Naive B cell (primary cell): ENCODE results near the gene CDX2. TPM values are rescaled to one million over a fixed set of nuclear protein-coding genes. Genes with fewer than 3 reads are reported as not detected.
"Not testable (repeated sequence)": the region's sequence is repeated elsewhere in the genome, so short reads cannot be mapped to it uniquely, and the experiment has no call there.

Experiments
- ATAC-seq, 2 donors: fragments of 150-1000 bp; cut with Tn5 transposase; 2 replicates each; pipeline ENCODE4 v1.10.0; 2021; ENCODE audit warnings: low read depth in 2 of 2, mild to moderate bottlenecking in 2 of 2, moderate library complexity in 2 of 2
- DNase-seq: peaks from one replicate; pipeline ENCODE4 v3.0.0; 2022
- H3K27ac Mint-ChIP-seq, 6 donors: one replicate each; pipeline ENCODE4 v1.8.0; 2020 to 2022; ENCODE audit warnings: mild to moderate bottlenecking in 6 of 6, mixed read lengths in 6 of 6, moderate library complexity in 5 of 6, inconsistent platforms in 2 of 6
- H3K27me3 Mint-ChIP-seq, 3 donors: one replicate each; pipeline ENCODE4 v1.8.0; 2021 to 2022; ENCODE audit warnings: mixed read lengths in 3 of 3, mild to moderate bottlenecking in 1 of 3
- H3K36me3 Mint-ChIP-seq, 2 donors: one replicate each; pipeline ENCODE4 v1.8.0; 2020 to 2022; ENCODE audit warnings: mixed read lengths in 2 of 2, inconsistent platforms in 1 of 2, mild to moderate bottlenecking in 1 of 2
- H3K4me1 Mint-ChIP-seq, 3 donors: one replicate each; pipeline ENCODE4 v1.8.0; 2020 to 2022; ENCODE audit warnings: mixed read lengths in 3 of 3, inconsistent platforms in 1 of 3, mild to moderate bottlenecking in 1 of 3, moderate library complexity in 1 of 3
- H3K4me3 Mint-ChIP-seq, 8 donors: one replicate each; pipeline ENCODE4 v1.8.0; 2020 to 2022; ENCODE audit warnings: mild to moderate bottlenecking in 8 of 8, mixed read lengths in 8 of 8, moderate library complexity in 8 of 8, inconsistent platforms in 2 of 8
- H3K9me3 Mint-ChIP-seq, 7 donors: one replicate each; pipeline ENCODE4 v1.8.0; 2020 to 2022; ENCODE audit warnings: mixed read lengths in 7 of 7, mild to moderate bottlenecking in 5 of 7, inconsistent platforms in 2 of 7, moderate library complexity in 1 of 7
- polyA plus RNA-seq, 6 donors: library from polyadenylated mRNA; unstranded; fragments of 300-500 nt; fragmentation: Illumina TruSeq; gene quantifications; one replicate each; pipeline ENCODE4 v1.2.3, GENCODE V29; 2021; ENCODE audit warnings: low read depth in 6 of 6

The CDX2 gene
- polyA plus RNA-seq, 6 donors from 2014 or later = not detected

DNA sequence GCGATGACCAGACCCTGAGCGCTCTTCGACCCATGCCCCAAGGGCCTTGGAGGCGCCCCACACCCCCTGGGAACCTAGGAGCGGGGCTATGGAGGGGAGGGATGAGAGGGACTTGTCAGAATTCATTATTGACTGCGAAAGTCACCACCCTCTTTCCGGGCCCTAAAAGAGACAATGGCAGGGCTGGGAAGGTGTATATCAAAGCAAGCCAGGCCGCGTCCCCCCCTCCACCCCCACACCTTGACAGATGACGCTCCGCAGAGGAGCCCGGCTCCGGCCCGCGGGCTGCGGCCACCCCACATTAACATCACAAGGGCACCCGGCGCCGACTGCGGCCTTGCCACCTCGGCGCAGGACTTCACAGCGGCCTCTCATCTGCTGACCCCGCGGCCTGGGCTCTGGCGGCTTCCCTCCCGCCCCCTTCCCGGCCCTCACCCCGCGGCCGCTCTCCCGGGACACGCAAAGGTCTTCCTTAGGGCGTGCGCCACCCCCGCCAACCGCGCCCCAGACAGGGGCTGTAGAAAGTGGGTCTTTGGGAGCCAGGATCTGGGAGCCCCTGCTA lies 2.4 kb downstream of the CDX2 start:
- Mint-ChIP-seq H3K27ac (peak overlapping the region in 1 of 6 donors; percentile 86), H3K4me3 (peak overlapping the region; percentile 15 to 87 (median 76)), H3K4me1 (peaks cover 38 to 56% (median 40%) of the 10 kb centered on the region in 3 donors), H3K9me3 (peaks cover 0 to 3% (median 0%) of the 10 kb centered on the region in 7 donors), H3K27me3 (peaks cover 59 to 97% (median 90%) of the 10 kb centered on the region in 3 donors), H3K36me3 (no peaks in the 10 kb centered on the region)
- ATAC-seq = no peak
- DNase-seq = no peak

GRCh38 chr13:27965740-27966640 lies 3.1 kb downstream of the CDX2 start:
- no peak for ATAC-seq
- Mint-ChIP-seq H3K27ac (peak overlapping the region in 1 of 6 donors; percentile 86), H3K27me3 (peaks cover 63 to 97% (median 90%) of the 10 kb centered on the region in 3 donors), H3K9me3 (peaks cover 0 to 1% (median 0%) of the 10 kb centered on the region in 7 donors), H3K4me3 (peak overlapping the region; percentile 35 to 83 (median 67)), H3K36me3 (no peaks in the 10 kb centered on the region), H3K4me1 (peaks cover 38 to 59% (median 47%) of the 10 kb centered on the region in 3 donors)
- no peak for DNase-seq

DNA sequence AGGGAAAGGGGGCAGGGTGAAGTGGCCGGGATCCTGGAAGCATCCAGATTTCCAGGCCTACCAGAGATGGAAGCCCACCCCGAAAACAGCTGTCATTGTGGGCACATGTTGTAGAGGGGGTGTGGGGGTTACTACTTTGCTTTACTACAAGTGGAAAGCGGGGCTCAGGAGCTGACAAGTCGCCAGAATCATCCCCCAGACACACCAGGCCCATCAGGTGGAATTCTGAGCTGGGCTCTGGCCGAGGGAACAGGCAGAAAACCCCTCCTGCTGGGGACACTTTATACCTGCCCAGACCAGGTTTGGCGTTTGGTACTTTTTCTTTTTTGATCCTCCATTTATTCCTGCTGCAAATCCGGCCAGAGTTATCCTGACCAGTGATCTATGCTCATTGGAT lies 3.8 kb downstream of the CDX2 start:
- peaks cover 33 to 56% (median 47%) of the 10 kb centered on the region in 3 donors for H3K4me1 Mint-ChIP-seq
- H3K4me3 Mint-ChIP-seq = peak overlapping the region in 2 of 8 donors; percentile 47 to 83
- peaks cover 0 to 1% (median 0%) of the 10 kb centered on the region in 7 donors for H3K9me3 Mint-ChIP-seq
- DNase-seq (no peak), ATAC-seq (no peak)
- no peaks in the 10 kb centered on the region for H3K36me3 Mint-ChIP-seq
- H3K27me3 Mint-ChIP-seq = peaks cover 63 to 96% (median 85%) of the 10 kb centered on the region in 3 donors
- peak overlapping the region in 1 of 6 donors; percentile 86 for H3K27ac Mint-ChIP-seq

GRCh38 chr13:27964741-27965323 lies 4.3 kb downstream of the CDX2 start:
- Mint-ChIP-seq H3K9me3 (peaks cover 0 to 4% (median 0%) of the 10 kb centered on the region in 7 donors), H3K4me3 (peak overlapping the region in 2 of 8 donors; percentile 22 to 47), H3K36me3 (no peaks in the 10 kb centered on the region), H3K27me3 (peaks cover 63 to 96% (median 85%) of the 10 kb centered on the region in 3 donors), H3K4me1 (peaks cover 35 to 57% (median 50%) of the 10 kb centered on the region in 3 donors), H3K27ac (peak overlapping the region in 1 of 6 donors; percentile 86)
- DNase-seq (no peak), ATAC-seq (no peak)

DNA sequence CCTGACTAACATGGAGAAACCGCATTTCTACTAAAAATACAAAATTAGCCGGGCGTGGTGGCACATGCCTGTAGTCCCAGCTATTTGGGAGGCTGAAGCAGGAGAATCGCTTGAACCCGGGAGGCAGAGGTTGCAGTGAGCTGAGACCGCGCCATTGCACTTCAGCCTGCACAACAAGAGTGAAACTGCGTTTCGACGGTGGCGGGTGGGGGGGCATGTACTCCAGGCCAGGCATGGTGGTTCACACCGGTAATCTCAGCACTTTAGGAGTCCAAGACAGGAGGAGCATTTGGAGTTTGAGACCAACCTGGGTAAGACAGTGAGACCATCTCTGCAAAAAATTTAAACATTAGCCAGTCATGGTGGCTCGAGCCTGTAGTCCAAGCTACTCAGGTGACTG lies 4.9 kb downstream of the CDX2 start:
- Mint-ChIP-seq H3K4me1 (peaks cover 29 to 51% (median 45%) of the 10 kb centered on the region in 3 donors), H3K27me3 (peaks cover 62 to 96% (median 82%) of the 10 kb centered on the region in 3 donors), H3K4me3 (peak overlapping the region in 1 of 8 donors; percentile 6)
- not testable (repeated sequence) for DNase-seq, H3K36me3 Mint-ChIP-seq, H3K27ac Mint-ChIP-seq, ATAC-seq, H3K9me3 Mint-ChIP-seq

GRCh38 chr13:27963491-27963890 lies 5.6 kb downstream of the CDX2 start:
- Mint-ChIP-seq H3K9me3 (peaks cover 0 to 4% (median 0%) of the 10 kb centered on the region in 7 donors), H3K27ac (peak overlapping the region in 1 of 6 donors; percentile 59), H3K4me1 (peaks cover 26 to 46% (median 41%) of the 10 kb centered on the region in 3 donors), H3K4me3 (peak overlapping the region in 1 of 8 donors; percentile 6), H3K27me3 (peaks cover 66 to 97% (median 82%) of the 10 kb centered on the region in 3 donors), H3K36me3 (no peaks in the 10 kb centered on the region)
- ATAC-seq = no peak
- DNase-seq = no peak

DNA sequence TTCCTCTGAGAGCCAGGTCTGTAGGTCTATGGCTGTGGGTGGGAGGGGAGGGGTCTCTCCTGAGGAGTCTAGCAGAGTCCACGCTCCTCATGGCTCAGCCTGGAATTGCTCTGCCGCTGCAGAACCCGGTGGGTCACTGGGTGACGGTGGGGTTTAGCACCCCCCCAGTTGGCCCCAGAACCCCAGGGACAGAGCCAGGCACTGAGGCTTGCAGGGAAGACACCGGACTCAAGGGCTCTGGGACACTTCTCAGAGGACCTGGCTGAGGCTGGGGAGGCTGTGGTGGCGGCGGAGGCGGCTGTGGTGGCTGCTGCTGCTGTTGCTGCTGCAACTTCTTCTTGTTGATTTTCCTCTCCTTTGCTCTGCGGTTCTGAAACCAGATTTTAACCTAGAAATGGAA lies 6.1 kb downstream of the CDX2 start:
- no peak for DNase-seq
- H3K9me3 Mint-ChIP-seq = peaks cover 0 to 4% (median 0%) of the 10 kb centered on the region in 7 donors
- no peaks in the 10 kb centered on the region for H3K36me3 Mint-ChIP-seq
- ATAC-seq = no peak
- H3K4me1 Mint-ChIP-seq = peaks cover 20 to 45% (median 40%) of the 10 kb centered on the region in 3 donors
- H3K27ac Mint-ChIP-seq = no peak overlapping the region
- H3K27me3 Mint-ChIP-seq = peaks cover 67 to 97% (median 82%) of the 10 kb centered on the region in 3 donors
- no peak overlapping the region for H3K4me3 Mint-ChIP-seq

GRCh38 chr13:27962128-27962841 lies 6.8 kb downstream of the CDX2 start:
- peak overlapping the region in 3 of 8 donors; percentile 4 to 59 (median 6) for H3K4me3 Mint-ChIP-seq
- ATAC-seq (no peak), DNase-seq (no peak)
- peaks cover 14 to 38% (median 33%) of the 10 kb centered on the region in 3 donors for H3K4me1 Mint-ChIP-seq
- H3K9me3 Mint-ChIP-seq = peaks cover 0 to 4% (median 0%) of the 10 kb centered on the region in 7 donors
- no peak overlapping the region for H3K27ac Mint-ChIP-seq
- no peaks in the 10 kb centered on the region for H3K36me3 Mint-ChIP-seq
- peaks cover 62 to 91% (median 79%) of the 10 kb centered on the region in 3 donors for H3K27me3 Mint-ChIP-seq

DNA sequence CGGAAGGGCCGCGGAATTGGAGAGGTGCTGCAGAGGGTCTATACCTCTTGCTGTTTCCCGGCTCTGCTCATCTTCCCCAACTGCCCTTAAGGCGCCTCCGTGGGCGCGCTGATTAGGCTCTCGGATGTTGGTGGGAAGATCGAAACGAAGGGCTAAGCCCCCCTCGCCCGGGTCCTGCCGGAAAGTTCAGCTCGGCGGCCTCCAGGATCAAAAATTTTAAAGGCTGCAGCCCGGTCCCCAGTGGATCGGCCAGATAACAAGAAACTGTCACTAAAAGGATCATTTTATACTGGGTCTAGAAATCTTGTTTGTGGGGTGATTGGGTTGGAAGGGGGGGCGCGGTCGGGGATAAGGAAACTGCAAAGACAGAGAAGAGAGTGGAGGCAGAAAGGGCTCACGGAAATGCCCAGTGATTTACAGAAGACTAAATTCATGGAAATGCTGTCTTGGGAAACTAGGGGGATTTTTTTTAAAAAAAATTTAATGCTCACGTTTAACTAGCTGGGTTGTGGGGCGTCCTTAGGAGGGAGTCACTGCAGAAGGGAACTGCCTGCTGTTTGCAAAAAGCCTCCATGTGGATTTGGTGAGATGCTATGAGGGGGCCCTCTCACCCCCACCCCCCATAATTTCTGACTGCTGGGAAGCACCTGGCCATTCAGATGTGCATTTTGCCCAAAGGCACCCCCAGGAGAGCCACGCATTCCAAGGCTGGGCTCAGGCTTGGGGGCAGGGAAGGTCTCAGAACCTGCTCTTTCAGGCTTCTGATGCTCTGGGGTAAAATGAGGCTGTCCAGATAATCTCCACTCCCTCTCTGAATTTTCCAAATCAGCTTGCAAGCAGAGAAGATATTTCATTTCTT lies 7.7 kb downstream of the CDX2 start:
- Mint-ChIP-seq H3K4me3 (peak overlapping the region in 7 of 8 donors; percentile 56 to 86 (median 64)), H3K4me1 (peaks cover 9 to 32% (median 27%) of the 10 kb centered on the region in 3 donors), H3K9me3 (peaks cover 0 to 4% (median 0%) of the 10 kb centered on the region in 7 donors), H3K36me3 (no peaks in the 10 kb centered on the region), H3K27me3 (peaks cover 64 to 86% (median 73%) of the 10 kb centered on the region in 3 donors), H3K27ac (no peak overlapping the region)
- ATAC-seq (peak in 1 of 2 donors; percentile 4), DNase-seq (no peak)

DNA sequence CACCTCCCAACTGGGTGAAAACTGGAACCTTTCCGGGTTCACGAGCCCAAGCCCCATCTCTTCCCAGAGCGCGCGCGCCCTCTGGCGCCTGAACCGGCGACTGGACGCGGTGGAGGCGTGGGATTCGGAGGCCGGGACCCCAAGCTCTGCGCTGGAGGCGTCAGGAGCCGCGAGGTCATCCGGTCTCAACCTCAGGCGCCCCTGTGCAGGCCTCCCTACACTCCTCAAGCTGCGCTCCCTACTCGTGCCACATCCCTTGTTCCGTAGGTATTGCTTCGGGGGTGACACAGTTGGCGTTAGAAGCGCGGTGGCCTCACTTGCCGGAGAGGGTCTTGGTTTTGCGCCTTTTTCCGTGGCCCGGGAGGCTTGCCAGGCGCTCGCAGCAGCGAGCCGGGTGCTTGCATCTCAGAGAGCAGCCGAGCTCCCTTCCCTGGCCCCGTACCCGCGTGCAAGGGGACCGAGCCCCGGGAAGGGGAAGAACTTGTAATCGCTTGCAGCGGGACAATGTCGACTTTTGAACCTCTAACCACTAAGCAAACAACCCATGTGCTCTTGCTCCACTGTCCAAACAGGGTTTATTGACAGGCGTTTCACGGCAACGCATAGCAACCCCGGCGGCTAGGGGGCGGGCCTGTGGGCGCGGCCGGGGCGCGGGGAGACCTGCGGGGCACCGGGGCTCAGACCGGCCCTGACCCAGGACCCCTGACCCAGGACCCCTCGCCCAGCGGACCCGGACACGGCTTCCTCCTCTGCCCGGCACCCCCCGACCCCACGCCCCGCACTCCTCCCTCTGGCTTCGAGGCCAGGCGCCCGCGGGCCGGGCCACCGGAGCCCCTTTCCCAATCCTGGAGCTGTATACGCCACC lies 8.5 kb downstream of the CDX2 start:
- H3K36me3 Mint-ChIP-seq = no peaks in the 10 kb centered on the region
- H3K27me3 Mint-ChIP-seq = peaks cover 64 to 85% (median 71%) of the 10 kb centered on the region in 3 donors
- H3K27ac Mint-ChIP-seq = peak overlapping the region in 2 of 6 donors; percentile 41 to 49
- ATAC-seq (peak; percentile 60 to 65), DNase-seq (no peak)
- H3K4me1 Mint-ChIP-seq = peaks cover 4 to 23% (median 18%) of the 10 kb centered on the region in 3 donors
- H3K9me3 Mint-ChIP-seq = peaks cover 0 to 4% (median 0%) of the 10 kb centered on the region in 7 donors
- H3K4me3 Mint-ChIP-seq = peak overlapping the region; percentile 59 to 85 (median 76)

DNA sequence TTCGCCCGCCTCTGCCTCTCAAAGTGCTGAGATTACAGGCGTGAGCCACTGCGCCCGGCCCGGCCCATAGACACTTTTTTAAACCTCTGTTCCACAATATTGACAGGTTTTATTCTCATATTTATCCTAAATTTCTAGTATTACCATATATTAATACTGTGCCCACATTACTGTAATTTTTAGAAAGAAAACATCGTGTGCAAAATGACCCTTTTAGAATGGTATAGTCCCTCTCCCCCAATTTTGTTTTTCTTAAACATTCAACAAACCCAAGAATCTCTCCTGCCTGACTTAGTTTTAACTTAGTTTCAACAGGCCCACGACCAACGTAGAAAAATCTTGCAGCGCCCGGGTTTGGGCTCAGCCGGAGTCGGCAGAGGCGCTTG lies 9.1 kb downstream of the CDX2 start:
- Mint-ChIP-seq H3K4me1 (peaks cover 4 to 23% (median 17%) of the 10 kb centered on the region in 3 donors), H3K9me3 (peaks cover 0 to 4% (median 0%) of the 10 kb centered on the region in 7 donors), H3K27ac (peak overlapping the region in 1 of 6 donors; percentile 62), H3K36me3 (no peaks in the 10 kb centered on the region), H3K4me3 (peak overlapping the region in 6 of 8 donors; percentile 59 to 84 (median 72)), H3K27me3 (peaks cover 64 to 82% (median 71%) of the 10 kb centered on the region in 3 donors)
- DNase-seq = no peak
- no peak for ATAC-seq
